H1 (cell line): ENCODE results near the gene TTC22. TPM values are rescaled to one million over a fixed set of nuclear protein-coding genes. Genes with fewer than 3 reads are reported as not detected.

Experiments
- CTCF ChIA-PET: fragments of 300-600 bp; sonication (Branson Sonifier 250); formaldehyde crosslinking; loops from one replicate; lab custom pipeline; 2021; ENCODE audit not compliant: partially characterized antibody; lab: Charles Lee
- POLR2A ChIA-PET: fragments of 300-600 bp; sonication (Branson Sonifier 250); formaldehyde crosslinking; loops from one replicate; lab custom pipeline; 2021; ENCODE audit warnings: inconsistent platforms; ENCODE audit not compliant: partially characterized antibody; lab: Charles Lee
- DNase-seq, 2 experiments: peaks; one replicate each; pipeline versions ENCODE4 v3.0.0 to v3.0.0-alpha.2; 2010 to 2022; ENCODE audit warnings: low spot score in 2 of 2, low read depth in 1 of 2, mixed read lengths in 1 of 2
- FAIRE-seq: peaks from 2 replicates; lab custom pipeline; 2011; peaks lifted over from hg19 to GRCh38; lab: Jason Lieb, UNC
- H2AFZ ChIP-seq: 2 replicates; pipeline ENCODE4 v1.8.1; 2012; ENCODE audit warnings: low read length, inconsistent platforms
- H2AK5ac ChIP-seq: 2 replicates; pipeline ENCODE4 v1.6.1; 2013; ENCODE audit warnings: low read depth, low read length
- H2BK120ac ChIP-seq: replicated peaks from 2 replicates; pipeline ENCODE3; 2013; ENCODE audit warnings: low read depth, low read length, inconsistent platforms
- H2BK12ac ChIP-seq: 2 replicates; pipeline ENCODE4 v1.6.1; 2013; ENCODE audit warnings: low read depth, low read length
- H2BK15ac ChIP-seq: 2 replicates; pipeline ENCODE4 v1.6.1; 2013; ENCODE audit warnings: low read length
- H2BK20ac ChIP-seq: 2 replicates; pipeline ENCODE4 v1.6.1; 2013; ENCODE audit warnings: low read length
- H2BK5ac ChIP-seq: 2 replicates; pipeline ENCODE4 v1.6.1; 2013; ENCODE audit warnings: low read depth, low read length
- H3K14ac ChIP-seq: 2 replicates; pipeline ENCODE4 v1.6.1; 2013; ENCODE audit warnings: inconsistent platforms; ENCODE audit not compliant: insufficient read length
- H3K18ac ChIP-seq: 2 replicates; pipeline ENCODE4 v1.6.1; 2013; ENCODE audit warnings: low read length; ENCODE audit errors: extremely low read depth
- H3K23ac ChIP-seq: 2 replicates; pipeline ENCODE4 v1.6.1; 2013; ENCODE audit warnings: inconsistent platforms; ENCODE audit not compliant: insufficient read length
- H3K23me2 ChIP-seq: 2 replicates; pipeline ENCODE4 v1.6.1; 2013; ENCODE audit warnings: low read depth, low read length
- H3K27ac ChIP-seq: 2 replicates; pipeline ENCODE4 v1.6.1; 2011; ENCODE audit warnings: low read depth, low read length, inconsistent platforms
- H3K27me3 ChIP-seq, 4 experiments: replicated peaks in 1 of 4; 1 replicate in 1 of 4; 2 replicates in 3 of 4; pipeline versions ENCODE4 v1.6.1 to v1.8.1; 2011 to 2013; ENCODE audit warnings: low read length in 3 of 4, mild to moderate bottlenecking in 3 of 4, inconsistent platforms in 2 of 4, mixed read lengths in 2 of 4, moderate library complexity in 1 of 4; ENCODE audit not compliant: control insufficient read depth in 3 of 4, insufficient read depth in 3 of 4; ENCODE audit errors: extremely low read depth in 1 of 4
- H3K36me3 ChIP-seq, 4 experiments: 2 replicates each; pipeline versions ENCODE4 v1.6.1 to v1.8.1; 2011 to 2013; ENCODE audit warnings: mild to moderate bottlenecking in 4 of 4, low read length in 3 of 4, moderate library complexity in 2 of 4, control low read depth in 1 of 4, inconsistent platforms in 1 of 4; ENCODE audit not compliant: insufficient read depth in 4 of 4, control insufficient read depth in 2 of 4
- H3K4ac ChIP-seq: replicated peaks from 2 replicates; pipeline ENCODE3; 2013; ENCODE audit warnings: low read length, low read depth, mixed read lengths, inconsistent platforms; ENCODE audit not compliant: insufficient read length
- H3K4me1 ChIP-seq, 4 experiments: replicated peaks in 1 of 4; 1 replicate in 1 of 4; 2 replicates in 3 of 4; pipeline versions ENCODE4 v1.6.1 to v1.8.1; 2011 to 2013; ENCODE audit warnings: low read length in 3 of 4, inconsistent platforms in 2 of 4, mixed read lengths in 1 of 4; ENCODE audit not compliant: insufficient read depth in 4 of 4, control insufficient read depth in 3 of 4
- H3K4me2 ChIP-seq, 2 experiments: 2 replicates each; pipeline versions ENCODE4 v1.6.1 to v1.8.1; 2011 to 2013; ENCODE audit warnings: low read depth in 2 of 2, low read length in 2 of 2, control low read depth in 1 of 2, inconsistent platforms in 1 of 2, mild to moderate bottlenecking in 1 of 2; ENCODE audit not compliant: insufficient read depth in 1 of 2
- H3K4me3 ChIP-seq, 4 experiments: fragments of 200-600, 300-600 bp in 1 of 4; sonication (generic), shearing (Covaris generic), sonication (Bioruptor Twin) in 1 of 4; 2 replicates each; pipeline versions ENCODE4 v1.5.1 to v1.8.1; 2011 to 2016; ENCODE audit warnings: low read length in 4 of 4, low read depth in 3 of 4, control low read depth in 2 of 4, inconsistent platforms in 2 of 4, mild to moderate bottlenecking in 2 of 4, mixed read lengths in 1 of 4, moderate library complexity in 1 of 4; ENCODE audit not compliant: insufficient read depth in 2 of 4; ENCODE audit errors: extremely low read depth in 1 of 4
- H3K56ac ChIP-seq: replicated peaks from 2 replicates; pipeline ENCODE3; 2013; ENCODE audit warnings: low read depth, mild to moderate bottlenecking, mixed read lengths, low read length, inconsistent platforms; ENCODE audit not compliant: insufficient read length
- H3K79me1 ChIP-seq: 2 replicates; pipeline ENCODE4 v1.6.1; 2013; ENCODE audit warnings: low read depth, low read length, control low read depth
- H3K79me2 ChIP-seq, 2 experiments: 2 replicates each; pipeline versions ENCODE4 v1.6.1 to v1.8.1; 2012 to 2013; ENCODE audit warnings: low read length in 2 of 2, mild to moderate bottlenecking in 2 of 2, inconsistent platforms in 1 of 2; ENCODE audit not compliant: insufficient read depth in 2 of 2, control insufficient read depth in 1 of 2
- H3K9ac ChIP-seq, 4 experiments: replicated peaks in 1 of 4; 1 replicate in 1 of 4; 2 replicates in 3 of 4; pipeline versions ENCODE4 v1.6.1 to v1.8.1; 2011 to 2013; ENCODE audit warnings: low read depth in 3 of 4, low read length in 3 of 4, control low read depth in 2 of 4, mild to moderate bottlenecking in 2 of 4, moderate library complexity in 2 of 4, inconsistent platforms in 1 of 4; ENCODE audit errors: extremely low read depth in 1 of 4
- H3K9me3 ChIP-seq, 2 experiments: 2 replicates each; pipeline versions ENCODE4 v1.6.1 to v1.8.1; 2012 to 2013; ENCODE audit warnings: mild to moderate bottlenecking in 2 of 2, moderate library complexity in 2 of 2, control low read depth in 1 of 2, inconsistent platforms in 1 of 2, low read depth in 1 of 2, low read length in 1 of 2, mixed read lengths in 1 of 2; ENCODE audit not compliant: insufficient read depth in 2 of 2
- H4K20me1 ChIP-seq, 2 experiments: replicated peaks in 1 of 2; 2 replicates each; pipeline versions ENCODE3 to v1.8.1; 2011 to 2013; ENCODE audit warnings: inconsistent platforms in 2 of 2, low read length in 2 of 2, mild to moderate bottlenecking in 1 of 2; ENCODE audit not compliant: insufficient read depth in 2 of 2, control insufficient read depth in 1 of 2
- H4K5ac ChIP-seq: 2 replicates; pipeline ENCODE4 v1.6.1; 2013; ENCODE audit warnings: low read length, low read depth, mixed read lengths, inconsistent platforms; ENCODE audit not compliant: insufficient read length
- H4K8ac ChIP-seq: 2 replicates; pipeline ENCODE4 v1.8.0; 2013; ENCODE audit warnings: mild to moderate bottlenecking, moderate library complexity, low read length, inconsistent platforms; ENCODE audit not compliant: insufficient read depth; ENCODE audit errors: extremely low read depth
- H4K91ac ChIP-seq: replicated peaks from 2 replicates; pipeline ENCODE3; 2013; ENCODE audit warnings: low read length, mixed read lengths, inconsistent platforms; ENCODE audit not compliant: insufficient read length
- CEBPB ChIP-seq: IDR thresholded peaks from 2 replicates; pipeline ENCODE4 v1.6.1; 2012; ENCODE audit warnings: low read depth, low read length
- CHD1 ChIP-seq: IDR thresholded peaks from 2 replicates; pipeline ENCODE4 v1.6.1; 2012; ENCODE audit warnings: low read depth, low read length, improper control_type of control experiment
- CHD2 ChIP-seq: IDR thresholded peaks from 2 replicates; pipeline ENCODE4 v1.6.1; 2012; ENCODE audit warnings: low read length, improper control_type of control experiment
- EZH2 ChIP-seq: fragments of 200-600 bp; sonication (generic); IDR thresholded peaks from 2 replicates; pipeline ENCODE4 v1.7.1; 2012; ENCODE audit warnings: low read depth, mild to moderate bottlenecking, moderate library complexity, low read length, inconsistent platforms; ENCODE audit not compliant: severe bottlenecking
- JUND ChIP-seq: IDR thresholded peaks from 2 replicates; pipeline ENCODE4 v1.6.1; 2011; ENCODE audit warnings: mild to moderate bottlenecking, improper control_type of control experiment, low read length
- SIN3A ChIP-seq, 2 experiments: IDR thresholded peaks in 1 of 2; conservative IDR thresholded peaks in 1 of 2; 2 replicates each; pipeline ENCODE4 v1.6.1; 2011 to 2012; ENCODE audit warnings: low read length in 2 of 2, improper control_type of control experiment in 1 of 2, low read depth in 1 of 2, mild to moderate bottlenecking in 1 of 2
- SP2 ChIP-seq: IDR thresholded peaks from 2 replicates; pipeline ENCODE4 v1.6.1; 2012; ENCODE audit warnings: mild to moderate bottlenecking, low read length, inconsistent platforms
- TAF7 ChIP-seq: optimal IDR thresholded peaks from 2 replicates; pipeline ENCODE3; 2011; ENCODE audit warnings: low read depth, mild to moderate bottlenecking, inconsistent platforms, low read length, moderate library complexity, borderline replicate concordance
- TEAD4 ChIP-seq: IDR thresholded peaks from 2 replicates; pipeline ENCODE4 v1.6.1; 2012; ENCODE audit warnings: low read depth, low read length, inconsistent platforms, mixed read lengths
- USF2 ChIP-seq: IDR thresholded peaks from 2 replicates; pipeline ENCODE4 v1.6.1; 2011; ENCODE audit warnings: low read length, improper control_type of control experiment
- ZNF274 ChIP-seq: IDR thresholded peaks from 2 replicates; pipeline ENCODE4 v1.7.0; 2012; ENCODE audit warnings: low read length, borderline replicate concordance; ENCODE audit errors: extremely low read depth
- WGBS, 2 experiments: shearing (Covaris generic) in 1 of 2; methylation state at CpG; one replicate each; pipeline versions ENCODE4 v1.1.6 to v1.1.7; 2013 to 2015; ENCODE audit warnings: low lambda C conversion rate in 2 of 2, mixed read lengths in 2 of 2, inconsistent platforms in 1 of 2, low coverage in 1 of 2, missing lambda C conversion rate in 1 of 2; ENCODE audit not compliant: insufficient replicate concordance in 2 of 2, insufficient coverage in 1 of 2, insufficient read length in 1 of 2; ENCODE audit errors: extremely low coverage in 1 of 2, missing lambda C conversion rate in 1 of 2; 5-methylcytosine and 5-hydroxymethylcytosine counted together
- polyA plus RNA-seq, 7 experiments: library from polyadenylated mRNA; depleted of rRNA in 3 of 7; stranded (reverse) in 5 of 7; unstranded in 2 of 7; fragments of >200 nt in 5 of 7; fragments of 200-250 nt in 2 of 7; gene quantifications; 1 replicate in 5 of 7; 2 replicates in 1 of 7; 4 replicates in 1 of 7; pipeline versions ENCODE4 v1.2.1 to v1.2.3, GENCODE V29; 2011 to 2013; ENCODE audit warnings: missing spikeins in 2 of 7, mixed read lengths in 2 of 7
- total RNA-seq: library from RNA; stranded (reverse); fragmentation: NEBNext Ultra II Directional; extraction: Animal tissue kit (Norgen Biotek cat#: 25700); gene quantifications from 2 replicates; pipeline ENCODE4 v1.2.1, GENCODE V29; 2021

TTC22 gene
- total and polyA plus RNA-seq, 2 of the 8 experiments (the other 6 are each of a cell fraction or from before 2014, with no cell fraction given), result 1.00 to 1.6 TPM

- Histone ChIP-seq H3K79me1 (no peaks in the 10 kb centered on the region), H3K18ac (no peak overlapping the region), H4K8ac (no peak overlapping the region), H3K9ac (no peak overlapping the region), H3K27ac (no peak overlapping the region), H2AFZ (no peak overlapping the region), H4K91ac (no peak overlapping the region), H3K36me3 (peaks cover 4 to 15% (median 7%) of the 10 kb centered on the region in 4 experiments; a peak in 6 of 8 replicates), H3K4me1 (peaks cover 0 to 5% (median 2%) of the 10 kb centered on the region in 4 experiments; a peak in 4 of 7 replicates), H3K56ac (no peak overlapping the region), H2BK120ac (no peak overlapping the region), H4K5ac (no peak overlapping the region), H3K23ac (no peak overlapping the region), H3K27me3 (no peaks in the 10 kb centered on the region), H3K9me3 (no peaks in the 10 kb centered on the region), H3K23me2 (no peaks in the 10 kb centered on the region), H3K4ac (no peak overlapping the region), H3K14ac (no peak overlapping the region), H3K79me2 (no peaks in the 10 kb centered on the region), H2BK5ac (no peak overlapping the region), H2BK12ac (no peak overlapping the region), H2BK20ac (no peak overlapping the region), H3K4me2 (no peak overlapping the region), H4K20me1 (no peaks in the 10 kb centered on the region), H2AK5ac (no peak overlapping the region), H2BK15ac (no peak overlapping the region), H3K4me3 (no peak overlapping the region)
- FAIRE-seq, result no peak
- POLR2A ChIA-PET, result interaction anchor here (0.9 to 2.1 kb wide), 3 partner anchors 9 to 207 kb away, joined by 3 to 7 read pairs (median 4); partner anchors contain the start of genes ACOT11 and PARS2
- 96% methylated on average over 13 of the region's 25 CpGs; no CpG with 5 or more reads in 1 of the 2 experiments for WGBS, 2 experiments
- no peak for DNase-seq
- CTCF ChIA-PET, result interaction anchor here (1.4 kb wide), 1 partner anchor 12 kb away, joined by 5 read pairs; no protein-coding TSS in a partner anchor
- TF ChIP-seq TEAD4 (no peak), CHD1 (no peak), CEBPB (no peak), USF2 (no peak), SIN3A (conservative IDR thresholded peaks at IDR 0.05 in 1 of 2, IDR thresholded peaks at IDR 0.05 in 1 of 2; ENCODE audit: low read depth in 1 of 2, low read length in 2 of 2) (no peak), CHD2 (no peak), TAF7 (no peak), EZH2 (no peak), SP2 (no peak), JUND (no peak), ZNF274 (no peak)
These were observed 46.4 kb downstream of the TTC22 start for GRCh38 chr1:54754486-54755285.
